HEK293 (cell line): ENCODE data around the gene TRIP11.

Experiments
- CTCF ChIA-PET: fragments of 350-600 bp; formaldehyde crosslinking; extraction: SDS; loops from one replicate; lab custom pipeline; 2021; ENCODE audit warnings: antibody characterized with exemption; lab: Yijun Ruan, JAX
- POLR2A ChIA-PET: fragments of 300-600 bp; formaldehyde crosslinking; extraction: SDS; loops from one replicate; lab custom pipeline; 2020; ENCODE audit warnings: antibody characterized with exemption, inconsistent platforms; lab: Yijun Ruan, JAX
- H3K27ac ChIP-seq: fragments of 200-500 bp; sonication (Bioruptor generic); 2 replicates; pipeline ENCODE4 v1.5.1; 2014; ENCODE audit warnings: low read depth, low read length, control low read depth, inconsistent platforms; ENCODE audit errors: extremely low read depth
- H3K36me3 ChIP-seq, 2 experiments: fragments of 200-500 bp in 1 of 2; sonication (Bioruptor generic) in 1 of 2; 1 replicate in 1 of 2; 2 replicates in 1 of 2; pipeline ENCODE4 v1.5.1; 2014 to 2017; ENCODE audit warnings: inconsistent platforms in 2 of 2, low read length in 2 of 2; ENCODE audit not compliant: control insufficient read depth in 2 of 2, insufficient read depth in 1 of 2
- H3K4me1 ChIP-seq: fragments of 200-500 bp; sonication (Bioruptor generic); 2 replicates; pipeline ENCODE4 v1.5.1; 2014; ENCODE audit warnings: mild to moderate bottlenecking, low read length, inconsistent platforms; ENCODE audit not compliant: control insufficient read depth, insufficient read depth
- H3K4me3 ChIP-seq: 2 replicates; pipeline ENCODE4 v1.5.1; 2011; ENCODE audit warnings: low read depth, mild to moderate bottlenecking, control low read depth, low read length, moderate library complexity
- H3K9me3 ChIP-seq: fragments of 200-500 bp; sonication (Bioruptor generic); 2 replicates; pipeline ENCODE4 v1.5.1; 2014; ENCODE audit warnings: low read depth, low read length, inconsistent platforms; ENCODE audit not compliant: control insufficient read depth, insufficient read depth
- KLF17 ChIP-seq: fragments of 450-650 bp; formaldehyde crosslinking; IDR thresholded peaks from 2 replicates; pipeline ENCODE4 v1.5.1; 2016; ENCODE audit warnings: missing biosample characterization, missing genetic modification characterization
- KLF8 ChIP-seq: fragments of 450-650 bp; formaldehyde crosslinking; IDR thresholded peaks from 2 replicates; pipeline ENCODE4 v1.5.1; 2016; ENCODE audit warnings: missing biosample characterization, missing genetic modification characterization
- MEIS1 ChIP-seq: sonication (generic); formaldehyde crosslinking; IDR thresholded peaks from 2 replicates; pipeline ENCODE4 v1.8.1; 2022; ENCODE audit warnings: missing genetic modification reagents, mild to moderate bottlenecking, borderline replicate concordance
- PRDM10 ChIP-seq: fragments of 450-650 bp; formaldehyde crosslinking; IDR thresholded peaks from 2 replicates; pipeline ENCODE4 v1.5.1; 2016; ENCODE audit warnings: missing biosample characterization, missing genetic modification characterization
- SP3 ChIP-seq: fragments of 450-650 bp; formaldehyde crosslinking; IDR thresholded peaks from 2 replicates; pipeline ENCODE4 v1.5.1; 2016; ENCODE audit warnings: missing biosample characterization, missing genetic modification characterization
- ZBTB10 ChIP-seq: fragments of 450-650 bp; formaldehyde crosslinking; IDR thresholded peaks from 2 replicates; pipeline ENCODE4 v1.5.1; 2016; ENCODE audit warnings: missing biosample characterization, missing genetic modification characterization
- ZNF10 ChIP-seq: fragments of 450-650 bp; formaldehyde crosslinking; IDR thresholded peaks from 2 replicates; pipeline ENCODE4 v1.5.1; 2017; ENCODE audit warnings: missing biosample characterization, missing genetic modification characterization
- ZNF2 ChIP-seq: fragments of 450-650 bp; formaldehyde crosslinking; IDR thresholded peaks from 2 replicates; pipeline ENCODE4 v1.5.1; 2016; ENCODE audit warnings: missing biosample characterization, missing genetic modification characterization
- ZNF26 ChIP-seq: fragments of 450-650 bp; formaldehyde crosslinking; IDR thresholded peaks from 2 replicates; pipeline ENCODE4 v1.5.1; 2016; ENCODE audit warnings: missing biosample characterization, missing genetic modification characterization
- ZNF426 ChIP-seq: fragments of 450-650 bp; formaldehyde crosslinking; IDR thresholded peaks from 2 replicates; pipeline ENCODE4 v1.5.1; 2017; ENCODE audit warnings: missing biosample characterization, missing genetic modification characterization, mild to moderate bottlenecking, inconsistent platforms, moderate library complexity
- ZNF433 ChIP-seq: fragments of 450-650 bp; formaldehyde crosslinking; IDR thresholded peaks from 2 replicates; pipeline ENCODE4 v1.5.1; 2016; ENCODE audit warnings: missing biosample characterization, missing genetic modification characterization, low read depth
- ZNF488 ChIP-seq: fragments of 450-650 bp; formaldehyde crosslinking; IDR thresholded peaks from 2 replicates; pipeline ENCODE4 v1.5.1; 2016; ENCODE audit warnings: missing biosample characterization, missing genetic modification characterization
- ZNF558 ChIP-seq: fragments of 450-650 bp; formaldehyde crosslinking; IDR thresholded peaks from 2 replicates; pipeline ENCODE4 v1.5.1; 2016; ENCODE audit warnings: missing biosample characterization, missing genetic modification characterization
- ZNF658 ChIP-seq: fragments of 450-650 bp; formaldehyde crosslinking; IDR thresholded peaks from 2 replicates; pipeline ENCODE4; 2016; ENCODE audit warnings: missing biosample characterization, missing genetic modification characterization
- ZNF670 ChIP-seq: fragments of 450-650 bp; formaldehyde crosslinking; IDR thresholded peaks from 2 replicates; pipeline ENCODE4 v1.5.1; 2016; ENCODE audit warnings: missing biosample characterization, missing genetic modification characterization, low read depth
- ZNF701 ChIP-seq: fragments of 450-650 bp; formaldehyde crosslinking; IDR thresholded peaks from 2 replicates; pipeline ENCODE4 v1.5.1; 2016; ENCODE audit warnings: missing biosample characterization, missing genetic modification characterization
- ZNF704 ChIP-seq: fragments of 450-650 bp; formaldehyde crosslinking; IDR thresholded peaks from 2 replicates; pipeline ENCODE4 v1.5.1; 2016; ENCODE audit warnings: missing biosample characterization, missing genetic modification characterization
- ZNF707 ChIP-seq: fragments of 450-650 bp; formaldehyde crosslinking; IDR thresholded peaks from 2 replicates; pipeline ENCODE4 v1.5.1; 2016; ENCODE audit warnings: missing biosample characterization, missing genetic modification characterization
- ZNF837 ChIP-seq: fragments of 450-650 bp; formaldehyde crosslinking; IDR thresholded peaks from 2 replicates; pipeline ENCODE4 v1.5.1; 2016; ENCODE audit warnings: missing biosample characterization, missing genetic modification characterization
- ZSCAN23 ChIP-seq: fragments of 450-650 bp; formaldehyde crosslinking; IDR thresholded peaks from 2 replicates; pipeline ENCODE4 v1.5.1; 2016; ENCODE audit warnings: missing biosample characterization, missing genetic modification characterization

The TRIP11 gene

GRCh38 chr14:91975763-91976162, 64.1 kb downstream of the TRIP11 start:
- TF ChIP-seq ZNF658 (tag by site-specific recombination) (no peak), PRDM10 (no peak), ZNF707 (tag by site-specific recombination) (no peak), ZSCAN23 (tag by site-specific recombination) (no peak), ZNF837 (tag by site-specific recombination) (no peak), ZNF701 (no peak), ZNF2 (tag by site-specific recombination) (no peak), KLF17 (no peak), KLF8 (tag by site-specific recombination) (no peak), ZNF670 (tag by site-specific recombination) (no peak), ZBTB10 (tag by site-specific recombination) (no peak), ZNF426 (tag by site-specific recombination) (no peak), ZNF433 (no peak), ZNF488 (tag by site-specific recombination) (no peak), ZNF10 (no peak), ZNF558 (tag by site-specific recombination) (no peak), ZNF26 (tag by site-specific recombination) (no peak), ZNF704 (tag by site-specific recombination) (no peak), MEIS1 (no peak), SP3 (tag by site-specific recombination) (no peak)
- Histone ChIP-seq H3K4me3 (no peak overlapping the region), H3K27ac (no peak overlapping the region), H3K9me3 (no peaks in the 10 kb centered on the region), H3K36me3 (peaks cover 19 to 21% of the 10 kb centered on the region in 2 experiments), H3K4me1 (no peaks in the 10 kb centered on the region)
- POLR2A ChIA-PET = no interaction called here
- CTCF ChIA-PET = interaction anchor here (0.6 to 0.7 kb wide), 3 partner anchors 37 to 802 kb away, joined by 3 to 4 read pairs (median 4); no protein-coding TSS in a partner anchor
